CD4-positive, alpha-beta T cell treated with Interleukin-12 subunit alpha and Interleukin-12 subunit beta, for 1 hour (primary cell): Measurements from ENCODE around the gene MEIS2.

Source experiments
- DNase-seq: peaks from one replicate; pipeline ENCODE4 v3.0.0-alpha.2; 2020

The MEIS2 gene

GRCh38 chr15:37037850-37038715 is 62.3 kb downstream of the MEIS2 start:
- no peak for DNase-seq

- DNase-seq = no peak
These were observed 63.2 kb downstream of the MEIS2 start for GRCh38 chr15:37037071-37037655.

GRCh38 chr15:37034835-37035748 is 65.3 kb downstream of the MEIS2 start:
- DNase-seq = no peak

- DNase-seq = no peak
These were observed 66.0 kb downstream of the MEIS2 start for GRCh38 chr15:37034392-37034791.

GRCh38 chr15:37032091-37032775 is 68.1 kb downstream of the MEIS2 start:
- no peak for DNase-seq

- DNase-seq = no peak
These were observed 69.2 kb downstream of the MEIS2 start for GRCh38 chr15:37031198-37031597.

GRCh38 chr15:37028625-37029296 is 71.6 kb downstream of the MEIS2 start:
- no peak for DNase-seq

GRCh38 chr15:37020852-37021251 is 79.5 kb downstream of the MEIS2 start:
- DNase-seq = no peak

- no peak for DNase-seq
These were observed 80.6 kb downstream of the MEIS2 start for GRCh38 chr15:37019479-37020433.

- DNase-seq = no peak
These were observed 83.2 kb downstream of the MEIS2 start for GRCh38 chr15:37017031-37017625.

GRCh38 chr15:37016231-37016630 is 84.1 kb downstream of the MEIS2 start:
- no peak for DNase-seq

GRCh38 chr15:37015451-37015850 is 84.9 kb downstream of the MEIS2 start:
- DNase-seq = no peak

- no peak for DNase-seq
These were observed 85.3 kb downstream of the MEIS2 start for GRCh38 chr15:37015035-37015434.

GRCh38 chr15:37014566-37014965 is 85.8 kb downstream of the MEIS2 start:
- DNase-seq = no peak

GRCh38 chr15:37014137-37014536 is 86.2 kb downstream of the MEIS2 start:
- DNase-seq = no peak

- DNase-seq = no peak
These were observed 89.8 kb downstream of the MEIS2 start for GRCh38 chr15:37010595-37010994.

GRCh38 chr15:37009288-37009687 is 91.1 kb downstream of the MEIS2 start:
- no peak for DNase-seq

GRCh38 chr15:37008205-37008604 is 92.1 kb downstream of the MEIS2 start:
- DNase-seq = no peak

- no peak for DNase-seq
These were observed 93.0 kb downstream of the MEIS2 start for GRCh38 chr15:37007301-37007700.

- no peak for DNase-seq
These were observed 95.2 kb downstream of the MEIS2 start for GRCh38 chr15:37004981-37005735.
